ENCODE results near the gene CBY2. TPM values are rescaled to one million over a fixed set of nuclear protein-coding genes. Genes with fewer than 3 reads are reported as not detected.
"Not testable (repeated sequence)": the region's sequence is repeated elsewhere in the genome, so short reads cannot be mapped to it uniquely, and the experiment has no call there.

CBY2 gene
- polyA plus RNA-seq, 1 experiment, result not detected

DNA sequence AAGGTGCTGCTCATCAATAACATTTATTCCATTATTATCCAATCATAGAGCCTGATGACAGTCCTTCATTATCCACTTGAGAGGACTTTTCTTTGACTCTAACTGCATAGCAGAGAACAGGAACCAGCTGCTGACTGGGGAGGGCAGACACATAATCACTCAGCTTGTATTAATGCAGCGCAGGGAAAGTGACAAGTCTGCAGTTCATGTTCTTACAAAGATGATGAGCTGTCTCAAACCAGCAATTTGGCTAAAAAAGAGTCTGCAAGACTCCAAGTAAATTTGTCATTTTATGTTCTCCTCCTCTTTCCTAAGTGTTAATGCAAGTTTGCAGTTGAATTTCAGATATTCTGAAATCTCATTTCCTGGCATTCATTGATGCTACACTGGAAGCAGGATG is 40.0 kb upstream of the CBY2 start:
- Histone ChIP-seq H3K4me3 (ENCODE audit: low read depth, low read length) (no peak overlapping the region), H3K27me3 (ENCODE audit: control insufficient read depth, insufficient read depth, low read length) (no peaks in the 10 kb centered on the region), H3K36me3 (ENCODE audit: control insufficient read depth, insufficient read depth, low read length) (no peaks in the 10 kb centered on the region)
- ChIA-PET POLR2A (no interaction called here), CTCF (interaction anchor here (1.2 kb wide), 1 partner anchor 39 kb away, joined by 3 read pairs; no protein-coding TSS in a partner anchor)
- TF ChIP-seq, protein P1, sequence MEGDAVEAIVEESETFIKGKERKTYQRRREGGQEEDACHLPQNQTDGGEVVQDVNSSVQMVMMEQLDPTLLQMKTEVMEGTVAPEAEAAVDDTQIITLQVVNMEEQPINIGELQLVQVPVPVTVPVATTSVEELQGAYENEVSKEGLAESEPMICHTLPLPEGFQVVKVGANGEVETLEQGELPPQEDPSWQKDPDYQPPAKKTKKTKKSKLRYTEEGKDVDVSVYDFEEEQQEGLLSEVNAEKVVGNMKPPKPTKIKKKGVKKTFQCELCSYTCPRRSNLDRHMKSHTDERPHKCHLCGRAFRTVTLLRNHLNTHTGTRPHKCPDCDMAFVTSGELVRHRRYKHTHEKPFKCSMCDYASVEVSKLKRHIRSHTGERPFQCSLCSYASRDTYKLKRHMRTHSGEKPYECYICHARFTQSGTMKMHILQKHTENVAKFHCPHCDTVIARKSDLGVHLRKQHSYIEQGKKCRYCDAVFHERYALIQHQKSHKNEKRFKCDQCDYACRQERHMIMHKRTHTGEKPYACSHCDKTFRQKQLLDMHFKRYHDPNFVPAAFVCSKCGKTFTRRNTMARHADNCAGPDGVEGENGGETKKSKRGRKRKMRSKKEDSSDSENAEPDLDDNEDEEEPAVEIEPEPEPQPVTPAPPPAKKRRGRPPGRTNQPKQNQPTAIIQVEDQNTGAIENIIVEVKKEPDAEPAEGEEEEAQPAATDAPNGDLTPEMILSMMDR (IDR thresholded peaks at IDR 0.05; ENCODE audit: insufficient read depth, low read depth, low read length), result no peak
- DNase-seq (ENCODE audit: low read depth), result no peak

DNA sequence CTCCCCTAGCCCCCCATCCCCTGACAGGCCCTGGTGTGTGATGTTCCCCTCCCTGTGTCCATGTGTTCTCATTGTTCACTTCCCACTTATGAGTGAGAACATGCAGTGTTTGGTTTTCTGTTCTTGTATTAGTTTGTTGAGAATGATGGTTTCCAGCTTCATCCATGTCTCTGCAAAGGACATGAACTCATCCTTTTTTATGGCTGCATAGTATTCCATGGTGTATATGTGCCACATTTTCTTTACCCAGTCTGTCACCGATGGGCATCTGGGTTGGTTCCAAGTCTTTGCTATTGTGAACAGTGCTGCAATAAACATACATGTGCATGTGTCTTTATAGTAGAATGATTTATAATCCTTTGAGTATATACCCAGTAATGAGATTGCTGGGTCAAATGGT is 39.2 kb upstream of the CBY2 start:
- CTCF ChIA-PET; H3K4me3 ChIP-seq (ENCODE audit: low read depth, low read length): not testable (repeated sequence)

DNA sequence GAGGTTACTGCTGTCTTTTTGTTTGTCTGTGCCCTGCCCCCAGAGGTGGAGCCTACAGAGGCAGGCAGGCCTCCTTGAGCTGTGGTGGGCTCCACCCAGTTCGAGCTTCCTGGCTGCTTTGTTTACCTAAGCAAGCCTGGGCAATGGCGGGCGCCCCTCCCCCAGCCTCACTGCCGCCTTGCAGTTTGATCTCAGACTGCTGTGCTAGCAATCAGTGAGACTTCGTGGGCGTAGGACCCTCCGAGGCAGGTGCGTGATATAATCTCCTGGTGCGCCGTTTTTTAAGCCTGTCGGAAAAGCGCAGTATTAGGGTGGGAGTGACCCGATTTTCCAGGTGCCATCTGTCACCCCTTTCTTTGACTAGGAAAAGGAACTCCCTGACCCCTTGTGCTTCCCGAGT is 32.5 kb upstream of the CBY2 start:
- H3K36me3 ChIP-seq (ENCODE audit: control insufficient read depth, insufficient read depth, low read length); DNase-seq (ENCODE audit: low read depth); CTCF ChIA-PET; H3K27me3 ChIP-seq (ENCODE audit: control insufficient read depth, insufficient read depth, low read length); H3K4me3 ChIP-seq (ENCODE audit: low read depth, low read length); POLR2A ChIA-PET: not testable (repeated sequence)

More for the DNA sequence above, 39.2 kb upstream of the CBY2 start:
- H3K27me3 ChIP-seq (ENCODE audit: control insufficient read depth, insufficient read depth, low read length); H3K36me3 ChIP-seq (ENCODE audit: control insufficient read depth, insufficient read depth, low read length); DNase-seq (ENCODE audit: low read depth); POLR2A ChIA-PET: not testable (repeated sequence)

DNA sequence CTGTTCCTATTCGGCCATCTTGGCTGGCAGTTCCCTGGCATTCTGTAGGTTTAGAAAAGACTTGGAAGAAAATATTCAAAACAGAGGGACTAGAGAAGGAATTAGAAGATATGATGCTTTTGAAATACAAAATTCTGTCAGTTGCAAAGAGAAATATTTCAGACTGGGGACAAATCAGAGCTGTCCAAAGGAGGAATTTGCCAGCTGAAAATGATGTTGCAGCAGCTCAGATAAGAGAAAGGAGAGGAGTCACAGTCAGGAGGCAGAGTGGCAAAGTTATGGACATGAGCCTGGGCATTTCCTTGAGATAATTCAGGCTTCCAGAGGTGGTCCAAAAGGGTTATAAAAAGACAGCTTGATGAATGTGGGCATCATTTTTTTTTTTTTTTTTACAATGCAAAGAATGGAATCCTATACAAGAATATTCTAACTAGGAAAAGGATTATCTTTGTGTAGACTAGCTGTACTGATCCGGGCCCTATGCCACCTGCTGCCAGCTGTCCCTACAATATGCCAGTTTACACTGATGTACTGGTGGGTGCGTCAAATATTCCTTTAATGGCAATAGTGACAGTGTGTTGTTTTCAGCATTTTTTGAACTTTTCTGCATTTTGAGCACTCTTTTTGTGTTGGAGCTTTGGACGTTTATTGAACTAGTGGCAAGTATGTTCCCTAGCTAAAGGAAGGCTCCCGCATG is 31.8 kb upstream of the CBY2 start:
- no peaks in the 10 kb centered on the region for H3K36me3 ChIP-seq (ENCODE audit: control insufficient read depth, insufficient read depth, low read length)
- TF ChIP-seq, protein P1 (IDR thresholded peaks at IDR 0.05; ENCODE audit: insufficient read depth, low read depth, low read length), result no peak
- ChIA-PET CTCF (no interaction called here), POLR2A (no interaction called here)
- H3K27me3 ChIP-seq (ENCODE audit: control insufficient read depth, insufficient read depth, low read length), result no peaks in the 10 kb centered on the region
- H3K4me3 ChIP-seq (ENCODE audit: low read depth, low read length), result no peak overlapping the region
- DNase-seq (ENCODE audit: low read depth), result no peak

DNA sequence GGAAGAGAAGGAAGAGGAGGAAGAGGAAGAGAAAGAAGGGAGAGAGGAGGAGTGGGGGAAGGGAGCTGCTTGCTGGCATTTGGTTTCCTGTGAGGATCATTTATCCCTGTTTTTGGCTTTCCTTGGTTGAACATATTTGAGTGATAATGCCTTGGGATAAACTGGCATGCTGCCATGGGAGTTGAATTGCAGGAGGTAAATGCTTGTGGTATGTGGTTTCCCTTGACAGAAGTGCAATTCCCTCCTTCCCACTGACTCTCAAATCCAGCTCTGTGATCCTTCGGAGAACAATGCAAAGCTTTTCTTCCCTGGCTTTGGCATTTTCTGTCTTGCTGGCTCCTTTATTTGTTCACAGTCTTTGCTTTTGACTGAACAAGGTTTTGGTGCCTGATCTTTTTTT is 27.2 kb upstream of the CBY2 start:
- TF ChIP-seq, protein P1 (IDR thresholded peaks at IDR 0.05; ENCODE audit: insufficient read depth, low read depth, low read length), result no peak
- no peaks in the 10 kb centered on the region for H3K36me3 ChIP-seq (ENCODE audit: control insufficient read depth, insufficient read depth, low read length)
- H3K4me3 ChIP-seq (ENCODE audit: low read depth, low read length), result no peak overlapping the region
- peak; percentile 61 for DNase-seq (ENCODE audit: low read depth)
- H3K27me3 ChIP-seq (ENCODE audit: control insufficient read depth, insufficient read depth, low read length), result 0 out of 2 replicates have a peak, but pooled peaks cover 2% of the 10 kb centered on the region
- CTCF ChIA-PET, result interaction anchor here (1.3 kb wide), 1 partner anchor 27 kb away, joined by 3 read pairs; the partner anchor contains the start of gene CBY2
- POLR2A ChIA-PET, result no interaction called here

DNA sequence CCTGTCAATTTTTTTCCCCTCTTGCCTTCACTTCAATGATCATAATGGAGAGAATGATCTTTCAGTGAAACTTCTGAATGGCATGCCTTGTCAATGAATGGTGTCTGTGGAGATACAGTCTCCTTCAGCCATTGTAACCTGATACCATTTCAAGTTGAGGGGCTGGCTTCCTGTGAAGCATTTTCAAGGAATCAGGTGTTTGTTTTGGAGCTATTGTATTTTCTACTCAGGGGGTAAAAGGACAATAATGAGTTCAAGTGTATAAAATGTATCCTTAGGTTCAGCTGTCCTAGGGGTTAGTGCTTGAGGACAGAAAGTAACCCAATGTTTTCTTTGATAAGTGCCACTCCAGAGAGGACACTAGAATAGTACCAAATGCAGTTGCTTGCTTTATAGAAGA is 23.8 kb upstream of the CBY2 start:
- Histone ChIP-seq H3K4me3 (ENCODE audit: low read depth, low read length) (no peak overlapping the region), H3K27me3 (ENCODE audit: control insufficient read depth, insufficient read depth, low read length) (peaks cover 5% of the 10 kb centered on the region)

More for the DNA sequence above, 23.8 kb upstream of the CBY2 start:
- DNase-seq (ENCODE audit: low read depth), result no peak
- ChIA-PET CTCF (no interaction called here), POLR2A (no interaction called here)
- TF ChIP-seq, protein P1 (IDR thresholded peaks at IDR 0.05; ENCODE audit: insufficient read depth, low read depth, low read length), result no peak
- no peaks in the 10 kb centered on the region for H3K36me3 ChIP-seq (ENCODE audit: control insufficient read depth, insufficient read depth, low read length)
